A549 (cell line): Measurements from ENCODE around the gene CKLF. TPM values are rescaled to one million over a fixed set of nuclear protein-coding genes. Genes with fewer than 3 reads are reported as not detected.

Experiments used
- ATAC-seq, 2 experiments: fragments of 200-7000 bp in 1 of 2; fragments of >200 bp in 1 of 2; cut with Nextera tagmentation in 1 of 2; cut with Tn5 transposase in 1 of 2; 3 replicates each; pipeline versions ENCODE4 v1.8.0 to v1.9.1; 2018 to 2020; ENCODE audit warnings: mild to moderate bottlenecking in 1 of 2, moderate library complexity in 1 of 2
- CTCF ChIA-PET: fragments of 300-600 bp; sonication (Branson Sonifier 250); formaldehyde crosslinking; extraction: SDS; loops from one replicate; lab custom pipeline; 2021; ENCODE audit warnings: antibody characterized with exemption, inconsistent platforms; lab: Yijun Ruan, JAX
- POLR2A ChIA-PET: fragments of 350-600 bp; formaldehyde crosslinking; extraction: SDS; loops from one replicate; lab custom pipeline; 2021; ENCODE audit warnings: antibody characterized with exemption, inconsistent platforms; lab: Yijun Ruan, JAX
- DNase-seq, 2 experiments: peaks; one replicate each; pipeline versions ENCODE4 v3.0.0 to v3.0.0-alpha.2; 2011 to 2016; ENCODE audit warnings: low read depth in 1 of 2, low spot score in 1 of 2
- FAIRE-seq: peaks from 2 replicates; lab custom pipeline; 2011; peaks lifted over from hg19 to GRCh38; lab: Jason Lieb, UNC
- H3K27ac ChIP-seq, 2 experiments: fragments of >200 bp; sonication (Bioruptor Twin); formaldehyde crosslinking; 3 replicates each; pipeline ENCODE4 v1.5.1; 2016 to 2017
- H3K4me1 ChIP-seq: fragments of >200 bp; sonication (Bioruptor Twin); formaldehyde crosslinking; 3 replicates; pipeline ENCODE4 v1.6.1; 2016
- H3K4me2 ChIP-seq: fragments of >200 bp; sonication (Bioruptor Twin); formaldehyde crosslinking; 3 replicates; pipeline ENCODE4 v1.6.1; 2016
- H3K4me3 ChIP-seq: fragments of >200 bp; sonication (Bioruptor Twin); formaldehyde crosslinking; 3 replicates; pipeline ENCODE4 v1.5.1; 2016
- H3K9me3 ChIP-seq: fragments of >200 bp; sonication (Bioruptor Twin); formaldehyde crosslinking; 3 replicates; pipeline ENCODE4 v1.6.1; 2016
- BCL3 ChIP-seq: fragments of >200 bp; sonication (Bioruptor Twin); formaldehyde crosslinking; IDR thresholded peaks from 3 replicates; pipeline ENCODE4 v1.6.1; 2016
- CBX8 ChIP-seq: fragments of 200-600 bp; sonication (generic); IDR thresholded peaks from 2 replicates; pipeline ENCODE4 v1.6.1; 2016
- CEBPB ChIP-seq, 2 experiments: fragments of >200 bp in 1 of 2; sonication (Bioruptor Twin) in 1 of 2; formaldehyde crosslinking in 1 of 2; IDR thresholded peaks; 2 replicates each; pipeline ENCODE4 v1.6.1; 2012 to 2016
- CHD2 ChIP-seq: fragments of 150-350 bp; IDR thresholded peaks from 2 replicates; pipeline ENCODE4 v1.6.1; 2014; ENCODE audit warnings: low read length; ENCODE audit not compliant: partially characterized antibody
- CHD4 ChIP-seq: fragments of 200-600 bp; sonication (generic); IDR thresholded peaks from 2 replicates; pipeline ENCODE4 v1.6.1; 2016; ENCODE audit warnings: antibody characterized with exemption, mild to moderate bottlenecking, borderline replicate concordance
- EHF ChIP-seq: fragments of 250-450 bp; sonication (Bioruptor Pico); IDR thresholded peaks from 2 replicates; pipeline ENCODE4 v1.5.0; 2020; ENCODE audit warnings: mild to moderate bottlenecking
- EP300 ChIP-seq, 2 experiments: fragments of >200 bp; sonication (Bioruptor Twin); formaldehyde crosslinking; IDR thresholded peaks; 2 replicates in 1 of 2; 3 replicates in 1 of 2; pipeline ENCODE4 v1.6.1; 2016 to 2017
- FOSB ChIP-seq: fragments of 250-450 bp; sonication (Bioruptor Pico); IDR thresholded peaks from 2 replicates; pipeline ENCODE4 v1.5.0; 2020; ENCODE audit warnings: mild to moderate bottlenecking, moderate library complexity
- FOSL2 ChIP-seq, 2 experiments: fragments of 450-650 bp in 1 of 2; fragments of >200 bp in 1 of 2; sonication (Bioruptor Twin) in 1 of 2; formaldehyde crosslinking; IDR thresholded peaks; 2 replicates each; pipeline versions ENCODE4 v1.5.0 to v1.6.1; 2016 to 2020; ENCODE audit warnings: mild to moderate bottlenecking in 1 of 2, moderate library complexity in 1 of 2
- HDAC2 ChIP-seq: fragments of 200-600 bp; sonication (generic); IDR thresholded peaks from 2 replicates; pipeline ENCODE4 v1.6.1; 2016
- HES2 ChIP-seq: fragments of >200 bp; sonication (Bioruptor Twin); formaldehyde crosslinking; IDR thresholded peaks from 2 replicates; pipeline ENCODE4 v1.6.1; 2016
- HOXA7 ChIP-seq: fragments of 250-450 bp; sonication (Bioruptor Pico); IDR thresholded peaks from 2 replicates; pipeline ENCODE4 v1.5.0; 2020; ENCODE audit warnings: mild to moderate bottlenecking, moderate library complexity
- HOXB5 ChIP-seq: fragments of 250-450 bp; sonication (Bioruptor Pico); IDR thresholded peaks from 2 replicates; pipeline ENCODE4 v1.5.0; 2020; ENCODE audit warnings: mild to moderate bottlenecking, moderate library complexity
- JUN ChIP-seq, 2 experiments: fragments of >200 bp; sonication (Bioruptor Twin); formaldehyde crosslinking; IDR thresholded peaks; 2 replicates in 1 of 2; 3 replicates in 1 of 2; pipeline ENCODE4 v1.6.1; 2016 to 2017
- JUNB ChIP-seq: fragments of >200 bp; sonication (Bioruptor Twin); formaldehyde crosslinking; IDR thresholded peaks from 2 replicates; pipeline ENCODE4 v1.6.1; 2016
- KDM1A ChIP-seq: fragments of 200-600 bp; sonication (generic); IDR thresholded peaks from 2 replicates; pipeline ENCODE4 v1.6.1; 2016; ENCODE audit warnings: low read depth, mild to moderate bottlenecking
- KDM5A ChIP-seq: fragments of 200-600 bp; sonication (generic); IDR thresholded peaks from 2 replicates; pipeline ENCODE4 v1.6.1; 2016; ENCODE audit warnings: antibody characterized with exemption, mild to moderate bottlenecking
- NPAS2 ChIP-seq: fragments of 250-450 bp; sonication (Bioruptor Pico); IDR thresholded peaks from 2 replicates; pipeline ENCODE4 v1.8.0; 2022; ENCODE audit warnings: mild to moderate bottlenecking, moderate library complexity, borderline replicate concordance
- NR3C1 ChIP-seq: fragments of >200 bp; sonication (Bioruptor Twin); formaldehyde crosslinking; IDR thresholded peaks from 3 replicates; pipeline ENCODE4 v1.6.1; 2017
- PBX3 ChIP-seq: IDR thresholded peaks from 2 replicates; pipeline ENCODE4 v1.6.1; 2012
- RAD21 ChIP-seq, 2 experiments: fragments of >200 bp in 1 of 2; sonication (Bioruptor Twin) in 1 of 2; formaldehyde crosslinking in 1 of 2; IDR thresholded peaks in 1 of 2; conservative IDR thresholded peaks in 1 of 2; 2 replicates in 1 of 2; 3 replicates in 1 of 2; pipeline ENCODE4 v1.6.1; 2012 to 2018; ENCODE audit warnings: inconsistent platforms in 1 of 2
- RARB ChIP-seq: fragments of 250-450 bp; sonication (Bioruptor Pico); IDR thresholded peaks from 2 replicates; pipeline ENCODE4 v1.8.0; 2021; ENCODE audit warnings: mild to moderate bottlenecking, moderate library complexity
- RCOR1 ChIP-seq: fragments of 150-350 bp; IDR thresholded peaks from 2 replicates; pipeline ENCODE4 v1.6.1; 2014; ENCODE audit warnings: antibody characterized with exemption, low read length, low read depth
- REST ChIP-seq: fragments of 200-600 bp; sonication (generic); IDR thresholded peaks from 2 replicates; pipeline ENCODE4 v1.6.1; 2016; ENCODE audit warnings: antibody characterized with exemption, mild to moderate bottlenecking, moderate library complexity
- RFX5 ChIP-seq: fragments of 450-650 bp; IDR thresholded peaks from 2 replicates; pipeline ENCODE4 v1.7.1; 2014; ENCODE audit warnings: antibody characterized with exemption, mild to moderate bottlenecking, moderate library complexity
- SMC3 ChIP-seq: fragments of >200 bp; sonication (Bioruptor Twin); formaldehyde crosslinking; IDR thresholded peaks from 3 replicates; pipeline ENCODE4 v1.6.1; 2018; ENCODE audit warnings: inconsistent platforms
- SREBF2 ChIP-seq: fragments of 450-650 bp; IDR thresholded peaks from 2 replicates; pipeline ENCODE4 v1.6.1; 2014; ENCODE audit warnings: mild to moderate bottlenecking, moderate library complexity
- TP53 ChIP-seq: fragments of 250-450 bp; sonication (Bioruptor Pico); IDR thresholded peaks from 2 replicates; pipeline ENCODE4 v1.5.0; 2021; ENCODE audit warnings: mild to moderate bottlenecking, moderate library complexity
- ZC3H11A ChIP-seq: fragments of 450-650 bp; IDR thresholded peaks from 2 replicates; pipeline ENCODE4 v1.6.1; 2014; ENCODE audit warnings: antibody characterized with exemption, mild to moderate bottlenecking
- ZNF302 ChIP-seq: fragments of 250-450 bp; sonication (Bioruptor Pico); IDR thresholded peaks from 2 replicates; pipeline ENCODE4 v1.9.0; 2021; ENCODE audit warnings: inconsistent platforms, mild to moderate bottlenecking, moderate library complexity
- ZSCAN20 ChIP-seq: fragments of 250-450 bp; sonication (Bioruptor Pico); IDR thresholded peaks from 2 replicates; pipeline ENCODE4 v1.8.0; 2022; ENCODE audit warnings: mild to moderate bottlenecking, moderate library complexity
- WGBS: methylation state at CpG from one replicate; pipeline ENCODE4 v1.1.6; 2017; ENCODE audit errors: missing lambda C conversion rate; 5-methylcytosine and 5-hydroxymethylcytosine counted together
- polyA plus RNA-seq, 4 experiments: library from polyadenylated mRNA; depleted of rRNA in 3 of 4; stranded (reverse); fragments of >200 nt; fragmentation: RNase III in 1 of 4; extraction: RNeasy Plus Mini Kit Qiagen cat#74134 plus additional on column Dnase treatment in 1 of 4; gene quantifications; 2 replicates in 3 of 4; 3 replicates in 1 of 4; pipeline ENCODE4 v1.2.3, GENCODE V29; 2011 to 2017

CKLF gene
- polyA plus RNA-seq, 2 of the 4 experiments (the other 2 are of a cell fraction) = 85.1 to 87.0 TPM

- ATAC-seq (peak in 1 of 2 experiments; percentile 6; a peak in 2 of 6 replicates), FAIRE-seq (no peak), DNase-seq (peak in 1 of 2 experiments; percentile 36)
- 34% methylated on average over 4 of the region's 4 CpGs for WGBS
- TF ChIP-seq SREBF2 = no peak
- TF ChIP-seq HOXA7 (CRISPR knock-in tag) = no peak
- TF ChIP-seq TP53 = no peak
- no peak for TF ChIP-seq JUNB
- no peak for TF ChIP-seq KDM1A
- TF ChIP-seq RAD21 (conservative IDR thresholded peaks at IDR 0.05 in 1 of 2, IDR thresholded peaks at IDR 0.05 in 1 of 2) = no peak
- TF ChIP-seq ZC3H11A = no peak
- TF ChIP-seq EHF (CRISPR knock-in tag) = peak; percentile 47; the same call in 1 of the 2 replicates
- TF ChIP-seq REST = no peak
- Histone ChIP-seq H3K27ac (peak overlapping the region; percentile 95 to 97), H3K9me3 (peaks cover 9% of the 10 kb centered on the region), H3K4me3 (0 out of 3 replicates have a peak overlapping the region, but pooled peaks have one; percentile 4), H3K4me1 (peaks cover 73% of the 10 kb centered on the region), H3K4me2 (peak overlapping the region; percentile 66)
- CTCF ChIA-PET = interaction anchor here (1.0 to 8.2 kb wide), 8 partner anchors 20 to 150 kb away, joined by 3 to 68 read pairs (median 5); partner anchors contain the start of gene CKLF
- POLR2A ChIA-PET = interaction anchor here (0.6 to 1.9 kb wide), 4 partner anchors 16 to 101 kb away, joined by 3 to 7 read pairs (median 3); partner anchors contain the start of gene CKLF
Measured at GRCh38 chr16:66507731-66508239, 44.6 kb upstream of the CKLF start.

- no peak for FAIRE-seq
- Histone ChIP-seq H3K4me1 (peaks cover 73% of the 10 kb centered on the region), H3K4me2 (peak overlapping the region; percentile 66), H3K27ac (peak overlapping the region; percentile 95 to 97), H3K9me3 (peaks cover 9% of the 10 kb centered on the region), H3K4me3 (no peak overlapping the region)
- POLR2A ChIA-PET = interaction anchor here (0.6 to 1.9 kb wide), 4 partner anchors 17 to 101 kb away, joined by 3 to 7 read pairs (median 3); partner anchors contain the start of gene CKLF
- peak; percentile 75 to 93 for DNase-seq
- WGBS = 15% methylated on average over 7 of the region's 7 CpGs
- CTCF ChIA-PET = interaction anchor here (0.8 to 8.2 kb wide), 10 partner anchors 18 to 151 kb away, joined by 3 to 68 read pairs (median 5); partner anchors contain the start of gene CKLF
- ATAC-seq = peak; percentile 46 to 66
- peak; percentile 8 to 28; a peak in 1 of 5 replicates for TF ChIP-seq RAD21 (conservative IDR thresholded peaks at IDR 0.05 in 1 of 2, IDR thresholded peaks at IDR 0.05 in 1 of 2)
- no peak for TF ChIP-seq RARB (CRISPR knock-in tag)
- 0 out of 2 replicates have a peak, but pooled peaks have one; percentile 30 for TF ChIP-seq PBX3
- no peak for TF ChIP-seq CBX8
- TF ChIP-seq CEBPB (IDR thresholded peaks at IDR 0.05) = peak in 1 of 2 experiments; percentile 34; a peak in 3 of 4 replicates
- no peak for TF ChIP-seq KDM5A
- no peak for TF ChIP-seq FOSB
- no peak for TF ChIP-seq ZSCAN20 (CRISPR knock-in tag)
- TF ChIP-seq HES2 = no peak
- TF ChIP-seq SREBF2 = no peak
- peak; percentile 35 to 73; a peak in 4 of 5 replicates for TF ChIP-seq JUN (IDR thresholded peaks at IDR 0.05)
- no peak for TF ChIP-seq NR3C1
- TF ChIP-seq BCL3 = 0 out of 3 replicates have a peak, but pooled peaks have one; percentile 28
- TF ChIP-seq CHD4 = no peak
- no peak for TF ChIP-seq RCOR1
- TF ChIP-seq ZNF302 (CRISPR knock-in tag) = no peak
- TF ChIP-seq JUNB = peak; percentile 81
- TF ChIP-seq SMC3 = peak; percentile 37; the same call in 1 of the 3 replicates
- TF ChIP-seq EHF (CRISPR knock-in tag) = no peak
- TF ChIP-seq HOXA7 (CRISPR knock-in tag) = no peak
- TF ChIP-seq FOSL2 (IDR thresholded peaks at IDR 0.05) = peak; percentile 56; the same call in 1 of the 2 replicates
- TF ChIP-seq FOSL2 (CRISPR knock-in tag; IDR thresholded peaks at IDR 0.05) = peak; percentile 58
- TF ChIP-seq HOXB5 = no peak
- no peak for TF ChIP-seq NPAS2 (CRISPR knock-in tag)
- TF ChIP-seq EP300 (IDR thresholded peaks at IDR 0.05) = peak; percentile 22 to 76; a peak in 3 of 5 replicates
- no peak for TF ChIP-seq HDAC2
- TF ChIP-seq RFX5 = no peak
- TF ChIP-seq CHD2 = no peak
Measured at GRCh38 chr16:66508248-66508913, 44.0 kb upstream of the CKLF start.
